NCI-H187 (cell line): ENCODE measurements around the gene NEXMIF.
A peak's percentile ranks its signal among the peaks of the same experiment; 100 is the strongest.
"Not testable (repeated sequence)": the region's sequence is repeated elsewhere in the genome, so short reads cannot be mapped to it uniquely, and the experiment has no call there.

Experiments used
- DNase-seq, 2 experiments: peaks; one replicate each; lab custom pipeline; 2025; lab: John Stamatoyannopoulos, UW

Gene NEXMIF

DNA sequence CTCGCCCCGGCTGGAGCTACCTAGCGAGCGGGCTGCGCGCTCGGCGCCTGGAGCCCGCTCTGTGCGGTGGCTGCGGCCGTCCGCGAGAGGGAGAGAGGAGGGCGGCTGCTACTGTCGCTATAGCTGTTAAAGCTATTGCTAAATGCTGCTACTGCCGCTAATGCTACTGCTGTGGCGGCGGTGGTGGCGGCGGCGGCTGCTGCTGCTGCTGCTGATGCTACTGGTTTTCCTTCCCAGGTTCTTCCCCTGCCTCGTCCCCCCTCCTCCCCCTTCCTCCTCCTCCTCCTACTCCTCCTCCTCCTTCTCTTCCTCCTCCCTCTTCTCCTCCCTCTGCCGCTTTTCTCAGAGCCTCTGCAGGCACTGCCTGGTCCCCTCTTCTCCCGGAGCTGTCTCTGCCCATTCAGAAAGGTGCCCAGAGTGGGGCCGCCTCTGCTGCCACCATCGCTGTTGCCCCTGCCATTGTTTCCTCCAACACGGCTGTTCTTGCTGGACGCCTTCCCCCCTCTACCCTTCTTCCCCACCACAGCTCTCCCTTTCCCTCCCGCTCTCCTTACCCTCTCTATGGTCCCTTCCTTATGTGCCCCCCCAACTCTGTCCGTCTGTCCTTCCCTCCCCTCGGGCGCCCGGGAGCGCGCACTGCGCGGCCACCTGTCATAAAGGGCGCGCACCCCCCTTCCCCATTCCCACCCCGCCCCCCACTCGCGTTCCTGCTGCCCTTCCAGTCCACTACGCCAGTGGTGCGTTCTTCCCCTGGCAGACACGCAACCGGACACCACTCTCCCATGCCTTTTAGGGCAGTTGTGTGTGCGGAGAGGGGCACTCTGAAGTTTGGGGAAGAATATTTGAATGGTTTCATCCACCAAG, at the start of gene NEXMIF:
Gene NEXMIF (minus strand): TSS at position 228 of the 864 bp plus-strand sequence.
- DNase-seq = no peak

DNA sequence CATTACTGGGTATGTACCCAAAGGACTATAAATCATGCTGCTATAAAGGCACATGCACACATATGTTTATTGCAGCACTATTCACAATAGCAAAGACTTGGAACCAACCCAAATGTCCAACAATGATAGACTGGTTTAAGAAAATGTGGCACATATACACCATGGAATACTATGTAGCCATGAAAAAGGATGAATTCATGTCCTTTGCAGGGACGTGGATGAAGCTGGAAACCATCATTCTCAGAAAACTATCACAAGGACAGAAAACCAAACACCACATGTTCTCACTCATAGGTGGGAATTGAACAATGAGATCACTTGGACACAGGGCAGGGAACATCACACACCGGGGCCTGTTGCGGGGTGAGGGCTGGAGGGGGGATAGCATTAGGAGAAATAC, 36.7 kb upstream of the NEXMIF start:
- DNase-seq = not testable (repeated sequence)

DNA sequence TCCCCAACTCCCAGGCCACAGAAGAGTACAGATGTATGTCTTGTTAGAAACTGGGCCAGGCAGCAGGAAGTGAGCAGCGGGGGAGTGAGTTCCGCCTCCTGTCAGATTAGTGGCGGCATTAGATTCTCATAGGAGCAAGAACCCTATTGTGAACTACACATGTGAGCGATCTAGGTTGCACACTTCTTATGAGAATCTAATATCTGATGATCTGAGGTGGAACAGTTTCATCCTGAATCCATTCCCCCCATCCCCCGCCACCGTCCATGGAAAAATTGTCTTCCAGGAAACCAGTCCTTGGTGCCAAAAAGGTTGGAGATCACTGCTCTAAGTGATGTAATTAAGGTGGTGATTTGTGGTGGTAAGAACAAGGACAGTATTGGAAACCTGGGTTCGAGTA, 24.5 kb upstream of the NEXMIF start:
- DNase-seq = no peak

DNA sequence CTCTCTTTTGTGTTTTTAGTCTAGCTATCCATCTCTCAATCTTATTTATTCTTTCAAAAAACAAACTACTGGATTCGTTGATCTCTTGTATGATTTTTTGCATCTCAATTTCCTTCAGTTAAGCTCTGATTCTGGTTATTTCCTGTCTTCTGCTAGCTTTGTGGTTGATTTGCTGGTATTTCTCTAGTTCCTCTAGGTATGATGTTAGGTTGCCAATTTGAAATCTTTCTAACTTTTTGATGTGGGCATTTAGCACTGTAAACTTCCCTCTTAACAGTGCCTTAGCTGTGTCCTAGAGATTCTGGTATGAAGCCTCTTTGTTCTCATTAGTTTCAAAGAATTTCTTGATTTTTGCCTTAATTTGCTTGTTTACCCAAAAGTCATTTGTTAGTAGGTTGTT, 15.2 kb upstream of the NEXMIF start:
- DNase-seq = no peak

DNA sequence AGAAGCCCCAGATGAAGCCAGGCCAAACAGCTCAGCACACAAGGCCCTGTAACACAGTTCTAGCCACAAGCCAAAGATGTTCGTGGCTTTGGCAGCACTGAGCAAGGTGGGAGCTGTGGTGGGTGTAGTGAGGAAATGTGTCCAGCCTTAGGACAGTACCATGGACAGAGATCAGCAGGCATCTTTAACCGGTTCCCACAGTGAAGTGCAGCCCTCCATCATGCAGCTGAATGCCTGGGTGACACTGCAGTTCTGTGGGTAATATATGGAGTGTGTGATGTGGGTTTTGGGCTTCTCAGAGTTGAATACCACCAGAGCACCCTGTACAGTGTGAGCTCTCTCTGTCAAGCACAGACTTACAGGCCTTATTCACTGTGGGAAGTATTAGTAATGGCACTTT, 6.0 kb upstream of the NEXMIF start:
- no peak for DNase-seq

DNA sequence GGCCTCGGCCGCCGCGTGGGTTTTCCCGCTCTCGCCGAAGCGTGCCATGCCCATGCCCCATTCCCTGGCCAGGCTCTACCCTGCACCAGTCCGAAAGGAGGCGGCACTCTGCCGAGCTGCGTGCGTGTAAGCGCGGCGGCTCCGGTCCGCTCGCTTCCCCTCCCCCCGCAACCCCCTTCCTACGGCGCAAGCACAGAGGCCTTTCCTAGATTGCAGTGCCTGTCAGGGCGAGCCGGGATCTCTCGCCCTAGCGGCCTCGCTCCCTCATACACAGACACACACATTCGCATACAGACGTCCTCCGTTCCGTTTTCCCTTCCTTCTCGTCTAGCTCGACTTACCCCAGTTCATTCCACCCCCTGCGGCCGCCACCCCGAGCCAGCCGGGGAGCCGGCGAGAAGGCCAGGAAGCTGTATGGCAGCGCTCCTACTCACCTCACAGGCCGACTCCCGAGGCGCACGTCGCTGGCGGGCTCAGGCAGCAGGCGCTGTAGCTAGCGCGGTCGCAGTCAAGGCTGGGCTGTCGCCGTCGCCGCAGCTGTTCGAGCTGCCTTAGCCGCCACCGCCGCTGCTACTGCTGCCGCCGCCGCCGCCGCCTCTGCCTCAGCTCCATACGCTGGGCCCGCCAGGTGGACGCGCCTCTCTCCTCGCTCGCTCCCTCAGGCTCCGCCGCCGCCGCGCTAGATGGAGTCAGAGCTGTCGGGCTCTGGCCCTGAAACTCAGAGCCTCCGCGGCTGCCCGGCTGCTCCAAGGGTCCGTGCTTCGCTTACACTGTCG, 615 bp downstream of the NEXMIF start:
- peak in 1 of 2 experiments; percentile 1 for DNase-seq

DNA sequence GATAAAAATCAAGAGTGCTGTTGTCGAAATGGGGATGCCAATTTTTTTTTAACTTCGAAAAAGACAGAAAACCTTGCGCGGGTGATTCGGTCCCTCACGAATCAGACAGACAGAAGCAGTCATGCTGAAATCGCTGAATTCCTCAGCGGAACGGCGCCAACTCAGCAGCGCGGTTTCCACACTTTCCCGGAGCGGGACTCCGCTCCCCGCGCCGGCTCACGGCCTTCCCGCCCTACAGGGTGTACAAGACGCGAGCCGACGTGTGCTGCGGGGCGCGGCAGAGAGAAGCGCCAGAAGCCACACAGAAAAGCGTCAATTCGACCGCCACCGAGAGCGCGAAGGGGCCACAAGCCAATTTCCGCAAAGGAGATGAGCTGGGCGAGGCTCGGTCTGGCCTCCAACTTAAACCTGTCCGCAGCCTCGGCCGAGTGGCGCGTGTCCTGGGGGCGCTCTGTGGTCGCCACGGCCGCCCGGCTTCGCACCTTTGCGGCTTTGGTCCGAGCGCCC, 1.3 kb downstream of the NEXMIF start:
- DNase-seq = no peak

DNA sequence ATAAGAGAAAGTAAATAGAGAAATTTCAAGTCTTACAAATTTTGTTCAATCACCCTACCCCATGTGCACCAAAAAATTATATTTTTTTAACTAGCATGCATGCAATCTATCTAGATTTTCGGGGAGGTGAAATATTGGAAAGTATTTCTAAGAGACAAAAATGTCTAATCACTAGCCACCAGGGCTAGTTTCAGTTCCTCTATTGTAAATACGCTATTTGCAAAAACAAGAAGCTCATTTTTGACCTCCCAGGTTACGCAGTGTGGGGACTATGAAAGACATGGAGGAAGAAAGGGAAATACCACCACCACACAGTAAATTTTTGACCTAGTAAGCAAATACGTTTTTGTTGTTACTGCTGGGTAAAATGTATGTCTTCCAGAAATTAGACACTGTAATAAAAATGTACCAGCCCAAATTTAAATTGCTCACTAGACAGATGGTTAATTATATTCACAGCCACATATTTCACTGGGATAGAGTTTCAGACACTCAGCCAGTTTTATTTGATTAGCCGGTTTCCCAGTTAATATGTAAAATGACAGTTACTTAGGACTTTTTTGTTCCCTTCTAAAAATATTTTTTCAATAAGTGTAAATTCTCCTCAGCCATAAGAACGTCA, 2.2 kb downstream of the NEXMIF start:
- no peak for DNase-seq

DNA sequence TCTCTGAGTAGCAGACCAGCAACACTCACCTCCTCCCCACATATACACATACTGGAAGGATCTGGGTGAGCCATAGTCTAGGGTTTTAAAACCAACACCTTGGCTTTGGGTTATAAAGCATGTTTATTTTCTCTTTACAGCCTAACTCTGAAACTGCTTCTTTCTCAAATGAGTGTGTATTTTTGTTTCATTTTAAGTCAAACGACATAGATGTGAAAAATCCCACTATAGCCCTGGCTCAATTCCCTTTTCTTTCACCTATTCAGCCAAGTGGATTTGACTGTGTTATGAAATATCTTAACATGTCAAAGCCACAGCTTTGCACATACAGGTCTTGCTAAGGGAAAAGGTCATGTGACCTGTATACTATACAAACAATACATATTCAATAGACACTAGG, 13.8 kb downstream of the NEXMIF start:
- no peak for DNase-seq

DNA sequence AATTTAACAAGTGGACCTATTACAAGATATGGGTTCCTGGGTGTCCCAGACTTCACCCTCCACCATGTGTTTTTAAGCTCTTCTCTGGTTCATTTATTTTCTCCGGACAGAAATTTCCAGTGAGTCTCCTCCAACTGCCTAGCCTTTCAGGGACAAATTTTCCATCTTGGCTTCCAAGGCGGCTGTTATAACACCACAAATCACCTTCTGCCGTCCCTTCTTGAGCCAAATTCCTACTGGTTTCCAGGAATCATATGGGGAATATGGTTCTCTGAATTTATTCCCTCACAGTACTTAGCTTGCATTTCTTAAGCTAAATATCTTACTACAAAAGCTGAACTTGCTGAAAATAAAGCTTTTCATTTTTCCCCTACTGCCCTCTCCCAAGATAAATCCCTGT, 18.8 kb downstream of the NEXMIF start:
- DNase-seq = no peak

DNA sequence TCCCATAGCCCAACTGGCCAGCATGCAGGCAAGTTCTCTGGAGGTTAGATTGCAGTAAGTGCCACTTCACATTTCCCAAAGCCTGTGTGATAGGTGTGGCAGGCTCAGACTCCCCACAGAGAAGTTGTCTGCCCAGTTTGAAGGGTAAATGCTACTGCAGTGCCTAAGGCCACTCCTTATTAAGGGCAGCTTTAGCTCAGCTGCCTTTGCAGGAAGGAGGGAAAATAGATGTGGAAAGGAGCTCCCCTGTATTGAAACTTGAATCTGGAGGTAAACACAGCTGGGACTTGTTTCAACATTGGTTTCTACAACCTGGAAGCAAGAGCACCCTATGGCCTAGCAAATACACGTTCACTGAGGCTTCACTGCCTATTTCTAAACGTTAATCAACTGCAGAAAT, 22.4 kb downstream of the NEXMIF start:
- no peak for DNase-seq

DNA sequence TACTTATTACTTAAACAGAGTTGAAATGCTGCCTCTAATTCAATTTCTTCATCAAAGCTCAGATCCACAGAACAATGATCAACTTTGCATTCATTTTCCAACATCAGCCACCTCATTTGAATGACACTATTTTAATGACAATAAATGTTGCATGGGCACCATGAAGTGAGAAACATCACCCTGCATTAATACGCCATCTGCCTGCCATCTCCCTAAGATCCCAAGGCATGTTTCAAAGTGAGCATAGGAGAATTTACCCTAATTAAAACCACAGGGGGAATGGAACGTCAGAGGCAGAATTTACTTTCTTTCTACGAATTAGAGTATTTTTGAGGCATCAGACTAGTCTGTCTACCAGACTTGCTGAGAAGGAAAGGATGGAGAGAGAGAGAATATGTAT, 32.7 kb downstream of the NEXMIF start:
- DNase-seq = no peak

DNA sequence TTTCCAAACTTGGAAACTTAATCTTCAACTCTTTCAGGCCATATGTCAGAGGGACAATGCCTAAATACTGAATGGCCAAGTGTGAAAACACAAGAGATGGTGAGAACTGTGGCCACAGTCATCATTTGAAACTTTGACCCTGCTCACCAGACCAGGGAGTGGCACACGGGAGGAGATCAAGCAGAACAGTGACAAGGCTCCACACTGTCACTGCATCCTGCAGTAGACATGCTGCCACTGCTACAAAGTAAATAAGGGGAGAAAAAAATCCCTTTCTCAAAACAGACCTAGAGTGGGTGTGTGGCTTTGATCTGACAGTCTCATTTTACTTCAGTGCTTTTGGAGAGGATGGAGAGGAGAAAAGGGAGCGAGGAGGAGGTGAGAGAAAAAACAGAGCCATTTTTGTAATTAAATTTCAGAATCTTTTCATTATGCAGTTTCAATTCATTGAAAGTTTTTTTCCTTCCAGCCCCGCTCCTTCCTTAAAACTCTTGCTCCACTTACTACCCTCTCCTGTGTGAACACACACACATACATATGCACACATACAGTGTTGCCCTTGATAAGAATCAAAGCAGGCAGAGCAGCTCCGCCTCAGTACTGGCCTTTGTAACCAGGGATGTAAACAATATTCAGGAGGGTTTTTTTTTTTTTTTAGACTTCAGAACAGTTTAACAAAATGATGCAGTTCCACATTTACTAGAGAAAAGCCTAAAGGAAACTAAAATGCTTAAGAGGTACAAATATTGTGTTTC, 34.4 kb downstream of the NEXMIF start:
- DNase-seq = no peak

DNA sequence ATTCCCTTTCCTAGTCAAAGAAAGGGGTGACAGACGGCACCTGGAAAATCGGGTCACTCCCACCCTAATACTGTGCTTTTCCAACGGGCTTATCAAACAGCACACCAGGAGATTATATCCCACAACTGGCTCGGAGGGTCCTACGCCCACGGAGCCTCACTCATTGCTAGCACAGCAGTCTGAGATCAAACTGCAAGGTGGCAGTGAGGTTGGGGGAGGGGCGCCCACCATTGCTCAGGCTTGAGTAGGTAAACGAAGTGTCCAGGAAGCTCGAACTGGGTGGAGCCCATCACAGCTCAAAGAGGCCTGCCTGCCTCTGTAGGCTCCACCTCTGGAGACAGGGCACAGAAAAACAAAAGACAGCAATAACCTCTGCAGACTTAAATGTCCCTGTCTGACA, 42.9 kb downstream of the NEXMIF start:
- not testable (repeated sequence) for DNase-seq

DNA sequence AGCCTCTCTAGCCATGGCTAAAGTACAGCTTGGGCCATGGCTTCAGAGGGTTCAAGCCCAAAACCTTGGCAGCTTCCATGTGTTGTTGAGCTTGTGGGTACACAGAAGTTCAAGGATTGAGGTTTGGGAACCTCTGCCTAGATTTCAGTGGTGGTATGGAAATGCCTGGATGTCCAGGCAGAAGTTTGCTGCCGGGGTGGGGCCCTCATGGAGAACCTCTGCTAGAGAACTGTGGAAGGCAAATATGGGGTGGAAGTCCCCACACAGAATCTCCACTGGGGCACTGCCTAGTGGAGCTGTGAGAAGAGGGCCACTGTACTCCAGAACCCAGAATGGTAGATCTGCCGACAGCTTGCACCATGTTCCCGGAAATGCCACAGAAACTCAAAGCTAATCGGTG, 59.5 kb downstream of the NEXMIF start:
- DNase-seq = no peak

DNA sequence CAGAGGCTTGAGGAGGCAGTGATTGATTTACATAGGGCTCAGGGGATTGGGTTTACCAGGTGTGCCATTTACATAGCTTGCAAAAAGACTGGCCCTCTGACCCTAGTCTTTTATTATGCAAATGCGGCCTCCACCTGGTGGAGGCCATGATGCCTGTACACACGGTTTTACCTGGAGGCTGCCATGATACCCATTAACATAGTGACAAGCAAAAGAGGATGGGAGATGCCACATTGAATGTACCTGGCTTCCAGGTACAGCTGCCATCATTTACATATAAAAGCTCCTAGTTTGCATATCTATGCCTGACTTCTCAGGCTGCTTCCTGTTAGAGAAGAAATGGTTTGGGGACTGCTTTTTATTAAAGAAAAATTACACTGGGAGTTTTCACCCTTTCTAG, 72.0 kb downstream of the NEXMIF start:
- no peak for DNase-seq

DNA sequence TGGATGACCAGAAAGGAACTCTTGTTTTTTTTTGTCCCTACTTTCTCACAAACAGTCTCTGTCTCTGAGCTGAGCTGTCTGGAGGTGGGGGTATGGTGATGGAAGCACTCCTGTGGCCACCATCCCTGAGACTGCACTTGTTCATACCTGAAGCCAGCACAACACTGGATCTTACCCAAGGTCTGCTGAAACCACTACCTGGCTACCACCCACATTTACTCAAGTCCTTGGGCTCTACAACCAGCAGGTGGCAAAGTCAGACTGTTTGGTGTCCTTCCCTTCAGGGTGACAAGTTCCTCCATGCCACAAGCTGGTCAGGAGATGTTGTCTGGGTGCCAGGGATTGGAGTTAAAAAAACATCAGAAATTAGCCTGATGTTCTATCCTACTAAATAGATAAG, 89.7 kb downstream of the NEXMIF start:
- DNase-seq = no peak

DNA sequence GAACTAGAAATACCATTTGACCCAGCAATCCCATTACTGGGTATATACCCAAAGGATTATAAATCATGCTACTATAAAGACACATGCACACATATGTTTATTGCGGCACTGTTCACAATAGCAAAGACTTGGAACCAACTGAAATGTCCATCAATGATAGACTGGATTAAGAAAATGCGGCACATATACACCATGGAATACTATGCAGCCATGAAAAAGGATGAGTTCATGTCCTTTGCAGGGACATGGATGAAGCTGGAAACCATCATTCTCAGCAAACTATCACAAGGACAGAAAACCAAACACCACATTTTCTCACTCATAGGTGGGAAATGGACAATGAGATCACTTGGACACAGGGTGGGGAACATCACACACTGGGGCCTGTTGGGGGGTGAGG, 105.5 kb downstream of the NEXMIF start:
- not testable (repeated sequence) for DNase-seq

DNA sequence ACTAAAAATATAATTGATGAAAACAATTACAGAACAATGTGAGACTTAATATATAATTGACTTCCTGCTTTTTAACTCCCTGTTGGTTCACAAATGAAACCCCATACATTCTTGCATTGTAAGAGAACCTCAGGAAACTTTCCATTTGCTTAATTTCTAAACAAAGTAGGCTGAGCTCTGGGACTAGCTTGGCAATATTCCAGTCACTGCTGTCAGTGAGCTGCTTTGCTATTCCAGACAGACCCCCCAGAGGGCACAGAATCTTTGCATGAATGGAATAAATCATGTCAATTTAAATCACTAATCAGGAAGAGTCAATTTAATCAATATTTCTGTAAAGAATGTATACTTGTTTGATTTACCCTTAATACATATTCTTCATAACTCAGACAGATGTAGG, 110.6 kb downstream of the NEXMIF start:
- no peak for DNase-seq

DNA sequence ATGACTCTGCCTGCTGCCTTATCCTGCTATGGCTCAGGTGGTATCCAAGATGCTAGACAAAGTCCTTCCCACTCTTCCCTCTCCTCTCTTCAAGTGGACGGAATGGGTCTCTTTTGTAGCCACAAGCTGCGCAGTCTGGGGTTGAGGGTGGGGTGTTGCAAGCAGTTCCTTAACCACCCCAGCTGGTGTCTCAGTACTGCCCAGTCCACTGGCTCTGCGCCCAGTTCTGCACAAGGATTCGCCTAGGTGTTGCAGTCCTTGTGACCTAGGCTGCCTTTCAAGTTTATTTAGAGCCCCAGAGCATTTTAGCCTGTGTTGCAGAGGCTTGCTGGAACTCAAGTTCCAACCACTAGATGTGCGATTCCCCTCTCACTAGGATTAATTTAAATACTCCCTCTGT, 120.7 kb downstream of the NEXMIF start:
- DNase-seq = no peak

DNA sequence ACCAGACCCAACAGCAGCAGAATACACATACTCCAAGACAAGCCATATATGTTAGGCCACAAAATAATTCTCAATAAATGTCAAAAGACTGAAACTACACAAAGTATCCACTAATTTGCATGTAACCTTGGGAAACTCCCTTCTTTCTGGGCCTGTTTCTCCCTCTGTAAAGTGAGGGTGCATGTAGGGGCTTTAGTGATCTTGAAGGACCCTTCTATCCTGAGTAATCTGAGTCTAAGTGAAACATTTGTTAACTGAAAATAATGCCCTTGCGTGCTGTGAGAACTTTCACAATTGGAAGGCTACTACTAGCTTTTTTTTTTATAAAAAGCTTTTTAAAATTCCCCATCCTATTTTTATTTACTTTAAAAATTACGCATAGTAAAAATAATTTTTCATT, 125.2 kb downstream of the NEXMIF start:
- DNase-seq = no peak

DNA sequence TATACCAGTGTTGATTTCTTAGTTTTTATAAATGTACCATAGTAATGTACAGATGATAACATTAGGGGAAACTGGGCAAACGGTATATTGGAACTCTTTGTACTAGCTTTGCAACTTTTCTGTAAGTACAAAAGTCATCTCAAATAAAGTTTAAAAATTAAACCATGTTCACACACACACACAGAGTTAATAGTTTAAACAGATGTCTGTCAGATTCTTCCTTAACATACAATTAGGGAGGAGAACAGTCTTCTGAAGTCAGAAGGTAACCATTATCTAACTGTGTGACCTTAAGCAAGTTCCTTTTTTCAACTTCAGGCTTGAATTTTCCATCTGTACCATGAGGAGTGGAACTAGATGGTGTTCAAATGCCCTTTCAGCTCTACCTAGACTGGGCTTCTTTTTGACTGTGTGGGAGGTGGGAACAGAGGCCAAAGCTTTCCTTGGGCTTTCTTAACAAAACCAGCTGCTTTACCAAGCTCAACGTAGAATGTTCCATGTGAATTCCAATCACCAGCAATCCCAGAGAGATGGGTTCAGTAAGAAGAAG, 127.8 kb downstream of the NEXMIF start:
- DNase-seq = no peak
